Liver (tissue), 9 donors: ENCODE results near the gene LTN1. TPM values are rescaled to one million over a fixed set of nuclear protein-coding genes. Genes with fewer than 3 reads are reported as not detected.

Source experiments
- DNase-seq: peaks from one replicate; pipeline ENCODE4 v3.0.0-alpha.2; 2017; ENCODE audit warnings: low spot score
- H3K27ac ChIP-seq, 2 donors: one replicate each; pipeline ENCODE4 v1.7.0; 2013; ENCODE audit warnings: inconsistent platforms in 2 of 2, low read length in 2 of 2, control low read depth in 1 of 2, low read depth in 1 of 2, mild to moderate bottlenecking in 1 of 2
- H3K27me3 ChIP-seq, 4 donors: one replicate each; pipeline versions ENCODE4 v1.6.1 to v1.7.0; 2013; ENCODE audit warnings: low read length in 3 of 4, inconsistent platforms in 1 of 4, mild to moderate bottlenecking in 1 of 4, moderate library complexity in 1 of 4; ENCODE audit not compliant: control insufficient read depth in 4 of 4, insufficient read depth in 4 of 4
- H3K36me3 ChIP-seq, 4 donors: one replicate each; pipeline versions ENCODE4 v1.6.1 to v1.7.0; 2013; ENCODE audit warnings: low read length in 3 of 4, mild to moderate bottlenecking in 3 of 4, low read depth in 1 of 4, moderate library complexity in 1 of 4; ENCODE audit not compliant: control insufficient read depth in 4 of 4, insufficient read depth in 3 of 4
- H3K4me1 ChIP-seq, 4 donors: one replicate each; pipeline versions ENCODE4 v1.6.1 to v1.7.0; 2013; ENCODE audit warnings: low read length in 3 of 4, mild to moderate bottlenecking in 3 of 4, moderate library complexity in 1 of 4; ENCODE audit not compliant: control insufficient read depth in 4 of 4, insufficient read depth in 4 of 4
- H3K4me3 ChIP-seq, 3 donors: one replicate each; pipeline versions ENCODE4 v1.6.1 to v1.7.0; 2013; ENCODE audit warnings: low read length in 3 of 3, control low read depth in 1 of 3, low read depth in 1 of 3, mild to moderate bottlenecking in 1 of 3
- H3K9ac ChIP-seq, 2 donors: one replicate each; pipeline ENCODE4 v1.7.0; 2013; ENCODE audit warnings: low read length in 2 of 2, mild to moderate bottlenecking in 2 of 2, moderate library complexity in 2 of 2, control low read depth in 1 of 2, low read depth in 1 of 2
- H3K9me3 ChIP-seq, 4 donors: one replicate each; pipeline versions ENCODE4 v1.6.1 to v1.7.0; 2013; ENCODE audit warnings: low read length in 3 of 4; ENCODE audit not compliant: control insufficient read depth in 4 of 4
- CTCF ChIP-seq: fragments of 150-350 bp; IDR thresholded peaks from 2 replicates; pipeline ENCODE4 v1.5.1; 2017; ENCODE audit warnings: improper control_type of control experiment, low read depth, low read length; ENCODE audit not compliant: missing input control
- FOXA1 ChIP-seq: IDR thresholded peaks from 2 replicates; pipeline ENCODE4 v1.6.1; 2016; ENCODE audit warnings: antibody characterized with exemption
- FOXA2 ChIP-seq: IDR thresholded peaks from 2 replicates; pipeline ENCODE4 v1.6.1; 2016; ENCODE audit warnings: antibody characterized with exemption
- GABPA ChIP-seq, 2 donors: IDR thresholded peaks in 1 of 2; conservative IDR thresholded peaks in 1 of 2; 2 replicates each; pipeline ENCODE4 v1.6.1; 2016; ENCODE audit warnings: antibody characterized with exemption in 2 of 2, mild to moderate bottlenecking in 1 of 2, moderate library complexity in 1 of 2
- HNF4A ChIP-seq, 2 donors: conservative IDR thresholded peaks; 2 replicates each; pipeline ENCODE4 v1.6.1; 2016; ENCODE audit warnings: antibody characterized with exemption in 2 of 2, mild to moderate bottlenecking in 2 of 2
- HNF4G ChIP-seq: IDR thresholded peaks from 2 replicates; pipeline ENCODE4 v1.6.1; 2016; ENCODE audit warnings: antibody characterized with exemption
- RAD21 ChIP-seq, 2 donors: IDR thresholded peaks; 2 replicates each; pipeline ENCODE4 v1.6.1; 2016; ENCODE audit warnings: antibody characterized with exemption in 2 of 2, mild to moderate bottlenecking in 2 of 2
- RXRA ChIP-seq, 2 donors: IDR thresholded peaks; 2 replicates each; pipeline ENCODE4 v1.6.1; 2017 to 2018; ENCODE audit warnings: antibody characterized with exemption in 2 of 2, mild to moderate bottlenecking in 1 of 2
- TAF1 ChIP-seq: conservative IDR thresholded peaks from 2 replicates; pipeline ENCODE4 v1.6.1; 2016; ENCODE audit warnings: antibody characterized with exemption, mild to moderate bottlenecking
- YY1 ChIP-seq: IDR thresholded peaks from 2 replicates; pipeline ENCODE4 v1.6.1; 2016; ENCODE audit warnings: antibody characterized with exemption, mild to moderate bottlenecking
- WGBS: extraction: QIAGEN DNeasy Blood & Tissue Kit; methylation state at CpG from one replicate; pipeline ENCODE4 v1.1.7; 2013; 5-methylcytosine and 5-hydroxymethylcytosine counted together
- polyA plus RNA-seq, 2 donors: library from polyadenylated mRNA; stranded (reverse) in 1 of 2; unstranded in 1 of 2; fragments of 200-250 nt in 1 of 2; fragments of >200 nt in 1 of 2; fragmentation: Nextera tagmentation in 1 of 2; extraction: Ambion mirVana in 1 of 2; gene quantifications; one replicate each; pipeline versions ENCODE4 v1.2.1 to v1.2.3, GENCODE V29; 2013 to 2015
- total RNA-seq, 2 donors: library from RNA; depleted of rRNA; stranded (reverse); fragments of >200 nt; gene quantifications; one replicate each; pipeline ENCODE4 v1.2.3, GENCODE V29; 2014
- TF ChIP-seq, protein P1 (sequence below): IDR thresholded peaks from 2 replicates; pipeline ENCODE4 v1.6.1; 2016; ENCODE audit warnings: antibody characterized with exemption, mild to moderate bottlenecking
- TF ChIP-seq, protein P2 (sequence below): IDR thresholded peaks from 2 replicates; pipeline ENCODE4 v1.6.1; 2016; ENCODE audit warnings: antibody characterized with exemption
- TF ChIP-seq, protein P3 (sequence below): IDR thresholded peaks from 2 replicates; pipeline ENCODE4 v1.6.1; 2016; ENCODE audit warnings: antibody characterized with exemption
- TF ChIP-seq, protein P4 (sequence below): IDR thresholded peaks from 2 replicates; pipeline ENCODE4 v1.6.1; 2016; ENCODE audit warnings: antibody characterized with exemption
- donor health status: healthy.
- donor health status: healthy.
- donor health status: healthy.
- donor health status: healthy.
- donor health status: healthy.

The LTN1 gene
- total and polyA plus RNA-seq, 4 donors: 3.9 to 22.1 (median 9.6) TPM

DNA sequence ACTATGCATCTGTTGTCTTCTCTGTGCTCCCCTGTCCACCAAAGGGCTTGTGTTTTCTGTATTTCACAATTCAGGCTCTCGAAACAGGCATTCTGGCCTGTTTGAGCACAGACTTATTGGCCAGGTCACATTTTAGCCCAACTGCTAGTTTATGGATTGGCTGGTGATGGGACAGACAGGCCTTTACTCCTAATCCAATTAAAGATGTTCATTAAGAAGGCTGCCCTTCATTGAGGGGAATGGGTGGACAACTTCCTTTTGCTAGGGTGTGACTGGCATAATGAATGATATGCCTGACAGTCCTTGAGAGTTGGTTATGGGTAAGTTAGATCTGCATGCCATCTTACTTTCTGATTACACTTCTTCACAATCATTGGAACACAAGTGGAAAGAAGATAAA lies 86.4 kb downstream of the LTN1 start:
- Histone ChIP-seq H3K9me3 (no peaks in the 10 kb centered on the region), H3K27ac (no peak overlapping the region), H3K9ac (no peak overlapping the region), H3K4me3 (no peak overlapping the region), H3K4me1 (no peaks in the 10 kb centered on the region), H3K36me3 (no peaks in the 10 kb centered on the region), H3K27me3 (no peaks in the 10 kb centered on the region)
- 78% methylated on average over 1 of the region's 1 CpG for WGBS
- no peak for TF ChIP-seq RAD21 (IDR thresholded peaks at IDR 0.05)
- no peak for TF ChIP-seq FOXA2
- no peak for TF ChIP-seq TAF1
- TF ChIP-seq, protein P1, sequence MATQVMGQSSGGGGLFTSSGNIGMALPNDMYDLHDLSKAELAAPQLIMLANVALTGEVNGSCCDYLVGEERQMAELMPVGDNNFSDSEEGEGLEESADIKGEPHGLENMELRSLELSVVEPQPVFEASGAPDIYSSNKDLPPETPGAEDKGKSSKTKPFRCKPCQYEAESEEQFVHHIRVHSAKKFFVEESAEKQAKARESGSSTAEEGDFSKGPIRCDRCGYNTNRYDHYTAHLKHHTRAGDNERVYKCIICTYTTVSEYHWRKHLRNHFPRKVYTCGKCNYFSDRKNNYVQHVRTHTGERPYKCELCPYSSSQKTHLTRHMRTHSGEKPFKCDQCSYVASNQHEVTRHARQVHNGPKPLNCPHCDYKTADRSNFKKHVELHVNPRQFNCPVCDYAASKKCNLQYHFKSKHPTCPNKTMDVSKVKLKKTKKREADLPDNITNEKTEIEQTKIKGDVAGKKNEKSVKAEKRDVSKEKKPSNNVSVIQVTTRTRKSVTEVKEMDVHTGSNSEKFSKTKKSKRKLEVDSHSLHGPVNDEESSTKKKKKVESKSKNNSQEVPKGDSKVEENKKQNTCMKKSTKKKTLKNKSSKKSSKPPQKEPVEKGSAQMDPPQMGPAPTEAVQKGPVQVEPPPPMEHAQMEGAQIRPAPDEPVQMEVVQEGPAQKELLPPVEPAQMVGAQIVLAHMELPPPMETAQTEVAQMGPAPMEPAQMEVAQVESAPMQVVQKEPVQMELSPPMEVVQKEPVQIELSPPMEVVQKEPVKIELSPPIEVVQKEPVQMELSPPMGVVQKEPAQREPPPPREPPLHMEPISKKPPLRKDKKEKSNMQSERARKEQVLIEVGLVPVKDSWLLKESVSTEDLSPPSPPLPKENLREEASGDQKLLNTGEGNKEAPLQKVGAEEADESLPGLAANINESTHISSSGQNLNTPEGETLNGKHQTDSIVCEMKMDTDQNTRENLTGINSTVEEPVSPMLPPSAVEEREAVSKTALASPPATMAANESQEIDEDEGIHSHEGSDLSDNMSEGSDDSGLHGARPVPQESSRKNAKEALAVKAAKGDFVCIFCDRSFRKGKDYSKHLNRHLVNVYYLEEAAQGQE: no peak
- TF ChIP-seq HNF4A (conservative IDR thresholded peaks at IDR 0.05): no peak
- no peak for TF ChIP-seq CTCF
- TF ChIP-seq, protein P2, sequence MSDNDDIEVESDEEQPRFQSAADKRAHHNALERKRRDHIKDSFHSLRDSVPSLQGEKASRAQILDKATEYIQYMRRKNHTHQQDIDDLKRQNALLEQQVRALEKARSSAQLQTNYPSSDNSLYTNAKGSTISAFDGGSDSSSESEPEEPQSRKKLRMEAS: no peak
- TF ChIP-seq FOXA1: no peak
- TF ChIP-seq, protein P3, sequence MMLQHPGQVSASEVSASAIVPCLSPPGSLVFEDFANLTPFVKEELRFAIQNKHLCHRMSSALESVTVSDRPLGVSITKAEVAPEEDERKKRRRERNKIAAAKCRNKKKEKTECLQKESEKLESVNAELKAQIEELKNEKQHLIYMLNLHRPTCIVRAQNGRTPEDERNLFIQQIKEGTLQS: no peak
- no peak for TF ChIP-seq GABPA (IDR thresholded peaks at IDR 0.05 in 1 of 2, conservative IDR thresholded peaks at IDR 0.05 in 1 of 2)
- TF ChIP-seq HNF4G: no peak
- TF ChIP-seq, protein P4, sequence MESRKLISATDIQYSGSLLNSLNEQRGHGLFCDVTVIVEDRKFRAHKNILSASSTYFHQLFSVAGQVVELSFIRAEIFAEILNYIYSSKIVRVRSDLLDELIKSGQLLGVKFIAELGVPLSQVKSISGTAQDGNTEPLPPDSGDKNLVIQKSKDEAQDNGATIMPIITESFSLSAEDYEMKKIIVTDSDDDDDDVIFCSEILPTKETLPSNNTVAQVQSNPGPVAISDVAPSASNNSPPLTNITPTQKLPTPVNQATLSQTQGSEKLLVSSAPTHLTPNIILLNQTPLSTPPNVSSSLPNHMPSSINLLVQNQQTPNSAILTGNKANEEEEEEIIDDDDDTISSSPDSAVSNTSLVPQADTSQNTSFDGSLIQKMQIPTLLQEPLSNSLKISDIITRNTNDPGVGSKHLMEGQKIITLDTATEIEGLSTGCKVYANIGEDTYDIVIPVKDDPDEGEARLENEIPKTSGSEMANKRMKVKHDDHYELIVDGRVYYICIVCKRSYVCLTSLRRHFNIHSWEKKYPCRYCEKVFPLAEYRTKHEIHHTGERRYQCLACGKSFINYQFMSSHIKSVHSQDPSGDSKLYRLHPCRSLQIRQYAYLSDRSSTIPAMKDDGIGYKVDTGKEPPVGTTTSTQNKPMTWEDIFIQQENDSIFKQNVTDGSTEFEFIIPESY: no peak
- no peak for TF ChIP-seq RXRA (IDR thresholded peaks at IDR 0.05)
- DNase-seq: no peak

GRCh38 chr21:28904961-28905435 lies 87.7 kb downstream of the LTN1 start:
- Histone ChIP-seq H3K27ac (no peak overlapping the region), H3K9ac (no peak overlapping the region), H3K27me3 (no peaks in the 10 kb centered on the region), H3K9me3 (no peaks in the 10 kb centered on the region), H3K4me1 (no peaks in the 10 kb centered on the region), H3K4me3 (no peak overlapping the region), H3K36me3 (no peaks in the 10 kb centered on the region)
- WGBS: 86% methylated on average over 1 of the region's 1 CpG
- no peak for DNase-seq
- no peak for TF ChIP-seq CTCF
- TF ChIP-seq YY1: no peak
- no peak for TF ChIP-seq TAF1
- TF ChIP-seq HNF4A (conservative IDR thresholded peaks at IDR 0.05): no peak
- no peak for TF ChIP-seq RAD21 (IDR thresholded peaks at IDR 0.05)
- TF ChIP-seq HNF4G: no peak
- no peak for TF ChIP-seq GABPA (IDR thresholded peaks at IDR 0.05 in 1 of 2, conservative IDR thresholded peaks at IDR 0.05 in 1 of 2)
